Measurements from ENCODE around the gene NFE2L3. TPM values are rescaled to one million over a fixed set of nuclear protein-coding genes. Genes with fewer than 3 reads are reported as not detected.
"Not testable (repeated sequence)": the region's sequence is repeated elsewhere in the genome, so short reads cannot be mapped to it uniquely, and the experiment has no call there.

NFE2L3 gene
- total RNA-seq, 1 donor from 2014 or later, result 2.4 TPM

GRCh38 chr7:26186364-26187311, 34.6 kb downstream of the NFE2L3 start:
- no peak for DNase-seq (ENCODE audit: low spot score)

DNA sequence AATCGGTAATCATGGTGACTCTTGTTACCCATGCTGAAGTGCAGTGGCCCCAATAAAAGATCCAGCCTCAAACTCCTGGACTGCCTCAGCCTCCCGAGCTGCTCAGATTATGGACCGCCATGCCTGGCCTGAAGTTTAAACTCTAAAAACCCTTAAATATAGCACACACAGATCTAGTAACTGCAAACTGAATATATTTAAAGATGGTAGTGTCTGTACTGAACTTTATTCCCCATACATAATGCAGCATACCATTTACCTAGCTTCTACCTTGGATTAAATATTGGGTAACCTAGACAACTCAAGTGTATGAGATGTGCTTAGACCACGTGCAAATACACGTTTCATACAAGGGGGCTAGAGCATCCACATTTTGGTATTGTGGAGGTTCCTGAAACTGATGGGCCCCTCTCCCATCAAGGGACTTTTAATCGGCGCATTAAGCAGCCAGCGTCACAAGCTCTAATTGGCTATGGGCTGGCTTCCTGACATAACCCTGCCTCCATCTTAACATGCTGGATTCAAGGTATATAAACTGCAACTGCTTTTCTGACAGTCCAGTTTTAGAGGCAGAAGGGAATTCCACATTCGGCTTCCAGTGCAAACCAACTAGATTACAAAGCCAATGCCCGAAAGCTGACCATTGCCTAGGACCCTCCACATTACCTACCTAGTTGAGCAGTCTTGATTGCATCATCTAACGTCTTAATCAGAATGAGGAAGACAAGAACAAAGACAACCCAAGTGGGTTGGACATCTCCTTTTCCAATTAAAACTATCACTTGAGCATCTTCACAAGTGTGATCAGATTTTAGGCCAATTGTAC, 35.6 kb downstream of the NFE2L3 start:
- no peak for DNase-seq (ENCODE audit: low spot score)

DNA sequence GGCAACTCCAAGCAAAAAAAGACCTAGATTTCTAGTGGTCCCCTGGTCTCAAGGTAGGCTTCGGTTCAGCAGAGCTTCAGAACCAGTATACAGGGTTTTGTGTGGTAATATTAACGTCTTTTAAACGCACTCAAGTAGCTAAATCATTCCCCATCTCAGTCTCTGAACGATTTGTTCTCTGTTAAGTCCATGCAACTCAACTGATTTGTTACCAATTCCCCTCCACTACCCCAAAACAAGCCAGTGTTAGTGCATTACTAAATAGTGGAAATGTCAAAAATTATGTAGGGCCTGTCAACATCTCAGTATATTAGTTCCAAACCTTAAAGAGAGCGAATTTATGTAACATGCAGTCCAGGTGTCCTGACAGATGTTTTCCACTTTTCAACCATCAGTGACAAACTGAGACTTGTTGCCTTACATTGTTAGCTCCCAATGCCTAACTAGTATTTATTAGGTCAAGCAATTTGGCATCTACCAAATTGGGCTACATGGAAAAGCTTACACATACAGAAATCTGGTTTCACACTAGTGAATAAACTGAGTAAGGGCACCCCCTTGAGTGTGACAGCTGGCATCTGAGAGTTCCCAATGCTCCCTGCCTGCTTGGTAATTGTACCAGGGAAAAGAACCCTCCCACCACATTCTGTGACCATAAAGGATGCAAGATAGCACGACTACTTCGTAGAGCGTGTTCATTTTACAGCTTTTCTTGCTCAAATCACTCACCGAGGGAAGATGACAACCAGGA, 36.4 kb downstream of the NFE2L3 start:
- DNase-seq (ENCODE audit: low spot score), result no peak

DNA sequence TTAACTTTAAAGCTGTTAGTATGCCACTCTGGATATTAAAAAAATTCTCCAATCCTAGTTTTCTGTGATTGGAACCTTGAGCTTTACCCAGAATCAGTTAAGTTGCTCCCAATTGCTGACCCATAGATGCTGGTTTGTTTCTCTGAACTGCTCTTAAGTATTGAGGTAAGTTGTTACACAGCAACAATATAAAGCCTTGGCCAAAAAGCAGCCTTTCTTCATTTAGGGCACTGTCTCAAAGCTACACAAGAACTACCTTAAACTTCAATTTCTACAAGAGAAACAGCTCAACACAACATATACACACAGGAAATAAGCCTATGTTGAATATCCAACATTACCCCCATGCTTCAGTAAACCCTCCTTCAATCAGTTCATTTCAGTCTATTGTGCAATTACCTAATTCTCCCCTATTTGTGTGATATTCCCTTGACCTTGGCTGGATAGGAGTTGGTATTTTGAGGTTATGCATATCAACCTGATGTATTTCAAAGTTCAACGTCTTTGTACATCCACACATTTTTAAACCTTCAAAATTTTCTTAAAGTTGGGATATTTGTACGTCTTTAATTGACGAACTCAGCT, 37.1 kb downstream of the NFE2L3 start:
- no peak for DNase-seq (ENCODE audit: low spot score)

DNA sequence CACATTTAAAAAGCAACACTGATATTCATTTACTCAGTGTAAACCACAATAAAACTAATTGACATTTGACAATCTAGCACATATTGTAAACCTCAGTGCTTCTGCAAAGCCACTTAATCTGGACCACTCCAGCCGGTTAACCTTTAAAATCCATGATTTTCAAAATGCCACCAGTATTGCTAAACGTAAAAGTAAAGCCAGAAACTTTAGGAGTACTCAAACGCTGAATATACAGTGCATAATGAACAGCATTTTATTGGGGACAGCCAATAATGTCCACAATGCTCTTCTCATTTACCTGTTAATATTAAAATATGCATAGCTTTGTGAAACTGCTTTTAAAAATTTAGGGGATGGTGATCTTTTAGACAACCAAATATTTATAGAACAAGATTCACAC, 37.7 kb downstream of the NFE2L3 start:
- no peak for DNase-seq (ENCODE audit: low spot score)

DNA sequence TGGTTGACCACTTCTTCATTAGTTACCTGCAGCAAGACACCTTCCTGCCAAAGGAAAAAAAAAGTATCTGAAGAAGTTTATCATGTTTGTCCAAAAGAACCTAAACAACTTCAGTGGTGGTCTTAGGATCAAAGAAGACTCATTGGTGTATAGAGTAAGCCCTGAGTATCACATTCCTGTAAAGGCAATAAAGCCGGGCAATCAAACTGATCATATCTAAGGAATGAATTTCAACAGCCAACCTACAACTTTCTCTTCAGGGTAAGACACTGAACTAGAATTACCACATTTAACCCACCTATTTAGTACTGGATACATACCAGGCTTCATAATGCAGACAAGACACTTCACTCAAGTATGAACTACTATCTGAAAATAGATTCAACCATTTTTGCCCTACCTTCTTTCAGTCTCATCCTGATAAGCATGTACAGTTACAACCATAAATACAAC, 38.4 kb downstream of the NFE2L3 start:
- DNase-seq (ENCODE audit: low spot score), result no peak

- DNase-seq (ENCODE audit: low spot score), result no peak
Measured at GRCh38 chr7:26191233-26191973, 39.4 kb downstream of the NFE2L3 start.

GRCh38 chr7:26191974-26192479, 40.0 kb downstream of the NFE2L3 start:
- no peak for DNase-seq (ENCODE audit: low spot score)

- no peak for DNase-seq (ENCODE audit: low spot score)
Measured at GRCh38 chr7:26192485-26193087, 40.6 kb downstream of the NFE2L3 start.

- no peak for DNase-seq (ENCODE audit: low spot score)
Measured at GRCh38 chr7:26193432-26194207, 41.6 kb downstream of the NFE2L3 start.

DNA sequence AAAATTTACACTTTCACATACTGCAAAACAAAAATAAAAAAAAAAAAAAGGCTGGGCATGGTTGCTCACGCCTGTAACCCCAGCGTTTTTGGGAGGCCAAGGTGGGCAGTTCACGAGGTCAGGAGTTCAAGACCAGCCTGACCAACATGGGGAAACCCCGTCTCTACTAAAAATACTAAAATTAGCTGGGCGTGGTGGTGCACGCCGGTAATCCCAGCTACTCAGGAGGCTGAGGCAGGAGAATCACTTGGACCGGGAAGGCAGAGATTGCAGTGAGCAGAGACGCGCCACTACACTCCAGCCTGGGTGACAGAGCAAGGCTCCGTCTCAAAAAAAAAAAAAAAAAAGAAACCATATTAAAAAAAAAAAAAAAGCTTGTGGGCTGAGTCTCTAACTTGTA, 42.8 kb downstream of the NFE2L3 start:
- DNase-seq (ENCODE audit: low spot score), result not testable (repeated sequence)

DNA sequence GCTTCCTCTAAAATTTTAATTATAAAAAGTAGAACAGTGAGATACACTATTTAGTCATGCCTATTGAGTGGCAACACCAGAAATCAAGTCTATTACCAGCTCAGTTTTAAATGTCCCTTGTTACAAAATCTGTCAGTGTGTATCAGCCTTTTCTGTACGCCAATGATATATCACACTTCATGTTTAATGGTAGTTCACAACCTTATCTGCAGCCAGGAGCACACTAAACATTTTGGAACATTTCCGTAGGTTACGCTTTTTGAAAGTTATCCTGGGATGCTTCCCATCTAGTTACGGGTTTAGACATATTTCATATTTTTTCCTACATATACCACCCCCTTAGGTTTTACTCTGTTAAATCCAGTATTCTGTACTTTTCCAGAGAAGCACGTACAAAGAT, 43.2 kb downstream of the NFE2L3 start:
- no peak for DNase-seq (ENCODE audit: low spot score)

GRCh38 chr7:26195867-26196657, 44.1 kb downstream of the NFE2L3 start:
- DNase-seq (ENCODE audit: low spot score), result no peak

DNA sequence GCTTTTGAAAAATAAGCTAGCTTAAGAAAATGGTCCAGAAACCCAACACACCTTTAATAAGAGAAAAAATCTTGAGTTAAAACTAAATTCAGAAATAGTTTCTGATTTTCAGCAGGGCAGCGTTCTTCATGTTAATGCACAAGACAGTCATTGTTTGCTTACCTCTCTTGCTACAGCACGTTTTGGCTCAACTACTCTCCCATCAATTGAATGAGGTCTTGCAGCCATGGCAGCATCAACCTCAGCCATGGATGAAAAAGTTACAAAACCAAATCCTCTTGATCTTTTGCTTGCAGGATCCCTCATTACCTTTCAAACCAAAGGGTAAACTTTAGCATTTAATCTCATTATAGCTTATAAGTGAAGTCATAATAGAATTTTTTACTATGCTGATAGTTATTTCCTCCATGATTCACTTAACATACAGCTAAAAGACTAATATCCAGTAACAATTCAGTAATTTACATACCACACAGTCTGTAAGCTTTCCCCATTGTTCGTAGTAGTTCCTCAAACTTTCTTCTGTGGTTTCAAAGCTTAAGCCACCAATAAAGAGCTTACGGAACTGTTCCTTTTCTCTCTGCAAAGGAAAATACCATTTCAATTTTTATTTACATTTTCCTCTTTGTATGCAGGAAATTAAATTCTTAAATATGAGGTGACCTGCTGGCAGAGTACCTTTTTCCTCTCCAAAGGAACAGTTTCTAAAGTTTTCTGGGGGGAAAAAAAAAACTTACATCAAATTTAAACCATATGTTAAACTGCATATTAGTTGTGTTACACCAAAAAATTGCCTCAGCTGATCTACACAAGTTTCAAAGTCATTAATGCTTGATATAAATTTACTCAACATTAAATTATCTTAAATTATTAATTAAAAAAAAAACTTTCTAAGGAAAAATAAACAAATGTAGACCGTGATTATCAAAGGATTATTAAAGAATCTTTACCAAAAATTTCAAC, 45.4 kb downstream of the NFE2L3 start:
- DNase-seq (ENCODE audit: low spot score), result no peak

DNA sequence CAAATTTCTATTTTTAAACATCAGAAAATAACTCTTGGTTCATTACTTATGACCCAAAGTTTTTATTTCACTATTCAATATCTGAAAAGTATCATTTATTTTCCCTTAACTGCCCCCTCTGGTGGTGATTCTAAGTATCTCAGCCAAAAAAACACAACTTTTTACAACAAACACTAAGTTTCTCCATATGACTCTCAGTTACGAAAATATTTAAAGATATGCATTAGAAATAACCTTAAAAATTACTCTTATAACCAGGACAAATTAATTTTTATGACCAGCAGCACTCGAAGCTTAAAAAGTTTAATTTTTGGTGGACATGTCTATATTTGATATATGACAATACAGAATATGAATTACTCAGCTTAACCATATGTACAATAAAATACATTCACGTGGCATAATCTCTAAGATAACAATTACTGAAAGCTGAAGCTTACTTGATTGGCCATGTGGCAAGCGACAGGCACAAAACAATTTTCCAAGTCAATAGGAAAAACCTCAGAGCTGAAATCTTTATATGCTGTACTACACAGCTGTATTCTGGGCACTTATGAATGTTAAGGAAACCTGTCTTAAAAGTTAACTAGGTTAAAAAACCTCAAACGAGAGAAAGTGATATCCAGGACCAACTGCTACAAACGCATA, 46.3 kb downstream of the NFE2L3 start:
- DNase-seq (ENCODE audit: low spot score), result peak; percentile 50

DNA sequence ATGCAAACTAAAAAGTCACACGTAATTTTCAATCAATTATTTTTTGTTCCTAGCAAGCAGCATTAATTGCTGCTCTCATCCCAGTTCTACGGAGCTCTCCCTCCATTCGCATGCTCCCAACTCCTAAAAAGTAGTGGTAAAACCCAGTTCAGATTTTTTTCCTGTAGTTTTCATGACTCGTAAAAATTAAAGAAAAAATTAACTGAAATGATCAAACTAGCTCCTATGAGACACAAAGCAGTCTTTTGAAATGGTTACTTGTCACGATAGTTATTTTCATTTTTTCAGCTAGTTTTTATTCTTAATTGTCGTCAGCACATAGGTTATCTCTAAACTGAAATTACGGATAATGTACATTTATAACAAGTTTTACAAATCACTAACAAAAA, 46.8 kb downstream of the NFE2L3 start:
- no peak for DNase-seq (ENCODE audit: low spot score)

Data from umbilical cord (tissue), 2 donors.